GM12865 (cell line): Measurements from ENCODE around the gene TNNI3K.
"Not testable (repeated sequence)": the region's sequence is repeated elsewhere in the genome, so short reads cannot be mapped to it uniquely, and the experiment has no call there.

ENCODE experiments used
- DNase-seq: peaks from one replicate; pipeline ENCODE4 v3.0.0; 2010; ENCODE audit warnings: low read depth
- H3K4me3 ChIP-seq: 2 replicates; pipeline ENCODE4 v1.5.1; 2011; ENCODE audit warnings: mild to moderate bottlenecking, low read depth, low read length, control low read depth
- TF ChIP-seq, protein P1 (sequence below): IDR thresholded peaks from 2 replicates; pipeline ENCODE4 v1.5.1; 2011; ENCODE audit warnings: low read length, control low read depth, low read depth, inconsistent platforms; ENCODE audit not compliant: insufficient read depth; ENCODE audit errors: missing control alignments

The TNNI3K gene

GRCh38 chr1:74245168-74245772 lies 10.1 kb downstream of the TNNI3K start:
- TF ChIP-seq, protein P1, sequence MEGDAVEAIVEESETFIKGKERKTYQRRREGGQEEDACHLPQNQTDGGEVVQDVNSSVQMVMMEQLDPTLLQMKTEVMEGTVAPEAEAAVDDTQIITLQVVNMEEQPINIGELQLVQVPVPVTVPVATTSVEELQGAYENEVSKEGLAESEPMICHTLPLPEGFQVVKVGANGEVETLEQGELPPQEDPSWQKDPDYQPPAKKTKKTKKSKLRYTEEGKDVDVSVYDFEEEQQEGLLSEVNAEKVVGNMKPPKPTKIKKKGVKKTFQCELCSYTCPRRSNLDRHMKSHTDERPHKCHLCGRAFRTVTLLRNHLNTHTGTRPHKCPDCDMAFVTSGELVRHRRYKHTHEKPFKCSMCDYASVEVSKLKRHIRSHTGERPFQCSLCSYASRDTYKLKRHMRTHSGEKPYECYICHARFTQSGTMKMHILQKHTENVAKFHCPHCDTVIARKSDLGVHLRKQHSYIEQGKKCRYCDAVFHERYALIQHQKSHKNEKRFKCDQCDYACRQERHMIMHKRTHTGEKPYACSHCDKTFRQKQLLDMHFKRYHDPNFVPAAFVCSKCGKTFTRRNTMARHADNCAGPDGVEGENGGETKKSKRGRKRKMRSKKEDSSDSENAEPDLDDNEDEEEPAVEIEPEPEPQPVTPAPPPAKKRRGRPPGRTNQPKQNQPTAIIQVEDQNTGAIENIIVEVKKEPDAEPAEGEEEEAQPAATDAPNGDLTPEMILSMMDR, result no peak
- DNase-seq, result no peak
- no peak overlapping the region for H3K4me3 ChIP-seq

GRCh38 chr1:74246315-74246714 lies 11.1 kb downstream of the TNNI3K start:
- TF ChIP-seq, protein P1, result no peak
- DNase-seq, result no peak
- no peak overlapping the region for H3K4me3 ChIP-seq

DNA sequence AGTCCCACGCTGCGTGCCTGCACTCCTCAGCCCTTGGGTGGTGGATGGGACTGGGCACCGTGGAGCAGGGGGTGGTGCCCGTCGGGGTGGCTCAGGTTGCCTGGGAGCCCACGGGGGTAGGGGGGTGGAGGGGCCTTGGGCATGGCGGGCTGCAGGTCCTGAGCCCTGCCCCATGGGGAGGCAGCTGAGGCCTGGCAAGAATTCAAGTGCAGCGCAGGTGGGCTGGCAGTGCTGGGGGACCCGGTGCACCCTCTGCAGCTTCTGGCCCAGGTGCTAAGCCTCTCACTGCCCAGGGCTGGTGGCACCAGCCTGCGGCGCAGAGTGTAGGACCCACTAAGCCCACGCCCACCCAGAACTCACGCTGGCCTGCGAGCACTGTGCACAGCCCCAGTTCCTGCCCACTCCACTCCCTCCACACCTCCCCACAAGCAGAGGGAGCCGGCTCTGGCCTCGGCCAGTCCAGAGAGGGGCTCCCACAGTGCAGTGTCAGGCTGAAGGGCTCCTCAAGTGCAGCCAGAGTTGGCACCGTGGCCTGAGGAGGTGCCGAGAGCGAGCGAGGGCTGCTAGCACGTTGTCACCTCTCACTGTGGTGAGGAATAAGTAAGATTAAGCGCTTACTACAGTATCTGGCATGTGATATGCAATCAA lies 12.8 kb downstream of the TNNI3K start:
- no peak overlapping the region for H3K4me3 ChIP-seq
- no peak for DNase-seq
- TF ChIP-seq, protein P1, result no peak

DNA sequence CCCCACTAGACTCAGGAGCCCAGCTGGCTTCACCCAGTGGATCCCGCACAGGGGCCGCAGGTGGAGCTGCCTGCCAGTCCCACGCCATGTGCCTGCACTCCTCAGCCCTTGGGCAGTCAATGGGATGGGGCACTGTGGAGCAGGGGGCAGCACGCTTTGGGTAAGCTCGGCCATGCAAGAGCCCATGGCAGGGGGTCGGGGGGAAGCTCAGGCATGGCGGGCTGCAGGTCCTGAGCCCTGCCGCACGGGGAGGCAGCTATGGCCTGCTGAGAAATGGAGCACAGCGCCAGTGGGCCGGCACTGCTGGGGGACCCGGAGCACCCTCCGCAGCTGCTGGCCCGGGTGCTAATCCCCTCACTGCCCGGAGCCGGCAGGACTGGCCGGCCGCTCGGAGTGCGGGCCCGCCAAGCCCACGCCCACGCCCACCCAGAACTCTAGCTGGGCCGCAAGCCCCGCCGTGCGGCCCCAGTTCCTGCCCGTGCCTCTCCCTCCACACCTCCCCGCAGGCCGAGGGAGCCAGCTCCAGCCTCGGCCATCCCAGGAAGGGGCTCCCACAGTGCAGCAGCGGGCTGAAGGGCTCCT lies 18.1 kb downstream of the TNNI3K start:
- not testable (repeated sequence) for DNase-seq

DNA sequence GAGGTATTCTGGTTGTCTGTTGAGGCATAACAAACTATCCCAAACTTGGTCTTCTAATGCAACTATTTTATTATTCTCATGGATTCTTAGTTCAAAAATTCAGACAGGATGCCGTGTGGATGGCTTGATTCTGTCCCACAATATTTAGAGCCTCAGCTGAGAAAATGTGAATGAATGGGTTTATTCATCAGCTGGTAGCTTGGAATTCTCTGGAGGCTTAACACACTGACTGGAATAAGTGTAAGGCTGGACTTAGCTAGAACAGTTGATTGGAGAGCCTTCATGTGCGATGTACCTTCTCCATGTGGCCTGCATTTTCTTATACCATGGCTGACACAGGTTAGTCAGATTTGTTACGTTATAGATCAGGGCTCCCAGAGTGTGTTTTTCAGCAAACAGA lies 30.8 kb downstream of the TNNI3K start:
- no peak overlapping the region for H3K4me3 ChIP-seq

More for the DNA sequence above, 18.1 kb downstream of the TNNI3K start:
- not testable (repeated sequence) for H3K4me3 ChIP-seq

GRCh38 chr1:74271503-74271902 lies 36.3 kb downstream of the TNNI3K start:
- DNase-seq, result no peak
- H3K4me3 ChIP-seq, result no peak overlapping the region
- TF ChIP-seq, protein P1, result no peak

More for the DNA sequence above, 30.8 kb downstream of the TNNI3K start:
- DNase-seq, result no peak
- TF ChIP-seq, protein P1, result no peak

GRCh38 chr1:74280642-74281396 lies 45.6 kb downstream of the TNNI3K start:
- TF ChIP-seq, protein P1, result no peak
- H3K4me3 ChIP-seq, result no peak overlapping the region
- no peak for DNase-seq
